Sigmoid colon (tissue), 4 donors: ENCODE data around the gene SNX8.

ENCODE experiments used
- EP300 ChIP-seq, 4 donors: sonication (generic); formaldehyde crosslinking; IDR thresholded peaks; one replicate each; pipeline ENCODE4 v1.6.1; 2017; ENCODE audit warnings: antibody characterized with exemption in 4 of 4
- POLR2A ChIP-seq, 2 donors: fragments of 450-650 bp; IDR thresholded peaks; one replicate each; pipeline ENCODE4 v1.6.1; 2016; ENCODE audit warnings: antibody characterized with exemption in 2 of 2, mild to moderate bottlenecking in 2 of 2, moderate library complexity in 2 of 2
- POLR2AphosphoS5 ChIP-seq, 4 donors: sonication (generic); formaldehyde crosslinking; IDR thresholded peaks; one replicate each; pipeline ENCODE4 v1.6.1; 2017; ENCODE audit warnings: antibody characterized with exemption in 4 of 4
- TF ChIP-seq, protein P1 (sequence below), 4 experiments: fragments of 450-650 bp in 3 of 4; fragments of 200-600 bp in 1 of 4; IDR thresholded peaks; one replicate each; pipeline ENCODE4 v1.5.1; 2016 to 2019; ENCODE audit warnings: antibody characterized with exemption in 4 of 4, mild to moderate bottlenecking in 3 of 4, moderate library complexity in 2 of 4

DNA sequence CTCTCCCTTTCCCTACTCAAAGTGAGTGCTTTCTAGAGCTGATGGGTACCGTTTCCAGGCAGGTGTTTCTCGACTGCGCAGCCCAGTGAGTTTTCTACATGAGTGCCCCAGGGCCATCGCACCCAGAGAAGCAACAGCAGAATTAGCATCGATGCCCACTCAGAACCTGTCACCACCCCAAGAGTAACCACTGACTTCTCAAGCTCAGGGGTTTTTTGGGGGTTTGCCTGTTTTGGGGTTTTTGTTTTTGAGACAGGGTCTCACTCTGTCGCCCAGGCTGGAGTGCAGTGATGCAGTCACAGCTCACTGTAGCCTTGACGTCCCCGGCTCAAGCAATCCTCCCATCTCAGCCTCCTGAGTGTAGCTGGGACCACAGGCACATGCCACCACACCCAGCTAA is 25.7 kb downstream of the SNX8 start:
- TF ChIP-seq POLR2A (IDR thresholded peaks at IDR 0.05) (no peak), EP300 (IDR thresholded peaks at IDR 0.05) (no peak), POLR2AphosphoS5 (IDR thresholded peaks at IDR 0.05) (no peak)
- TF ChIP-seq, protein P1, sequence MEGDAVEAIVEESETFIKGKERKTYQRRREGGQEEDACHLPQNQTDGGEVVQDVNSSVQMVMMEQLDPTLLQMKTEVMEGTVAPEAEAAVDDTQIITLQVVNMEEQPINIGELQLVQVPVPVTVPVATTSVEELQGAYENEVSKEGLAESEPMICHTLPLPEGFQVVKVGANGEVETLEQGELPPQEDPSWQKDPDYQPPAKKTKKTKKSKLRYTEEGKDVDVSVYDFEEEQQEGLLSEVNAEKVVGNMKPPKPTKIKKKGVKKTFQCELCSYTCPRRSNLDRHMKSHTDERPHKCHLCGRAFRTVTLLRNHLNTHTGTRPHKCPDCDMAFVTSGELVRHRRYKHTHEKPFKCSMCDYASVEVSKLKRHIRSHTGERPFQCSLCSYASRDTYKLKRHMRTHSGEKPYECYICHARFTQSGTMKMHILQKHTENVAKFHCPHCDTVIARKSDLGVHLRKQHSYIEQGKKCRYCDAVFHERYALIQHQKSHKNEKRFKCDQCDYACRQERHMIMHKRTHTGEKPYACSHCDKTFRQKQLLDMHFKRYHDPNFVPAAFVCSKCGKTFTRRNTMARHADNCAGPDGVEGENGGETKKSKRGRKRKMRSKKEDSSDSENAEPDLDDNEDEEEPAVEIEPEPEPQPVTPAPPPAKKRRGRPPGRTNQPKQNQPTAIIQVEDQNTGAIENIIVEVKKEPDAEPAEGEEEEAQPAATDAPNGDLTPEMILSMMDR (IDR thresholded peaks at IDR 0.05) = no peak
